HepG2 (cell line): Measurements from ENCODE around the gene TFPI. TPM values are rescaled to one million over a fixed set of nuclear protein-coding genes. Genes with fewer than 3 reads are reported as not detected.

Experiments
- ARID2 ChIP-seq: sonication (generic); formaldehyde crosslinking; IDR thresholded peaks from 2 replicates; pipeline ENCODE4 v1.8.1; 2022; ENCODE audit warnings: mild to moderate bottlenecking, missing genetic modification reagents, borderline replicate concordance
- CBFB ChIP-seq: sonication (generic); formaldehyde crosslinking; IDR thresholded peaks from 2 replicates; pipeline ENCODE4 v1.4.0; 2020; ENCODE audit warnings: missing genetic modification reagents
- CSRNP1 ChIP-seq: sonication (generic); formaldehyde crosslinking; IDR thresholded peaks from 2 replicates; pipeline ENCODE4 v1.8.1; 2023; ENCODE audit warnings: mild to moderate bottlenecking, missing genetic modification reagents
- DBP ChIP-seq: sonication (generic); formaldehyde crosslinking; IDR thresholded peaks from 2 replicates; pipeline ENCODE4 v1.4.0; 2020; ENCODE audit warnings: missing genetic modification reagents; ENCODE audit errors: not compliant biosample characterization
- DMAP1 ChIP-seq: IDR thresholded peaks from 2 replicates; pipeline ENCODE4 v1.6.1; 2016
- GATAD1 ChIP-seq: IDR thresholded peaks from 2 replicates; pipeline ENCODE4 v1.6.1; 2016; ENCODE audit warnings: missing genetic modification reagents, missing compliant biosample characterization
- HHEX ChIP-seq: IDR thresholded peaks from 2 replicates; pipeline ENCODE4 v1.6.1; 2016; ENCODE audit warnings: control low read depth
- IRF9 ChIP-seq: sonication (generic); formaldehyde crosslinking; IDR thresholded peaks from 2 replicates; pipeline ENCODE4 v1.8.0; 2022; ENCODE audit warnings: missing genetic modification reagents, mild to moderate bottlenecking, borderline replicate concordance
- MEF2D ChIP-seq: sonication (generic); formaldehyde crosslinking; IDR thresholded peaks from 2 replicates; pipeline ENCODE4 v1.5.1; 2020; ENCODE audit warnings: mild to moderate bottlenecking, missing genetic modification reagents
- MTF1 ChIP-seq: sonication (generic); formaldehyde crosslinking; IDR thresholded peaks from 2 replicates; pipeline ENCODE4 v1.5.0; 2020; ENCODE audit warnings: missing genetic modification reagents
- MYPOP ChIP-seq: sonication (generic); formaldehyde crosslinking; IDR thresholded peaks from 2 replicates; pipeline ENCODE4 v1.8.1; 2023; ENCODE audit warnings: mild to moderate bottlenecking, moderate library complexity, missing genetic modification reagents
- RBM22 ChIP-seq: fragments of 200-400 bp; formaldehyde crosslinking; optimal IDR thresholded peaks from 2 replicates; pipeline ENCODE3; 2017; ENCODE audit warnings: mild to moderate bottlenecking, low read length, moderate library complexity
- REST ChIP-seq, 2 experiments: IDR thresholded peaks; 2 replicates each; pipeline ENCODE4 v1.6.1; 2011 to 2012; ENCODE audit warnings: low read length in 2 of 2, borderline replicate concordance in 1 of 2, low read depth in 1 of 2, mild to moderate bottlenecking in 1 of 2, moderate library complexity in 1 of 2
- SIX1 ChIP-seq: sonication (generic); formaldehyde crosslinking; IDR thresholded peaks from 2 replicates; pipeline ENCODE4 v1.4.0; 2020; ENCODE audit warnings: missing genetic modification reagents, borderline replicate concordance
- TP53 ChIP-seq: sonication (generic); formaldehyde crosslinking; conservative IDR thresholded peaks from 2 replicates; pipeline ENCODE4 v1.4.0; 2020; ENCODE audit warnings: missing genetic modification reagents
- ZFP37 ChIP-seq: sonication (generic); formaldehyde crosslinking; IDR thresholded peaks from 2 replicates; pipeline ENCODE4 v1.4.0; 2020; ENCODE audit warnings: missing genetic modification reagents, borderline replicate concordance
- ZNF205 ChIP-seq: IDR thresholded peaks from 2 replicates; pipeline ENCODE4 v1.6.1; 2018; ENCODE audit warnings: missing biosample characterization, missing genetic modification reagents
- ZNF460 ChIP-seq: sonication (generic); formaldehyde crosslinking; IDR thresholded peaks from 2 replicates; pipeline ENCODE4 v1.5.1; 2020; ENCODE audit warnings: missing genetic modification reagents, mild to moderate bottlenecking, borderline replicate concordance
- ZNF484 ChIP-seq: sonication (generic); formaldehyde crosslinking; IDR thresholded peaks from 2 replicates; pipeline ENCODE4 v1.5.1; 2020; ENCODE audit warnings: mild to moderate bottlenecking, low read depth, missing genetic modification reagents, borderline replicate concordance
- ZNF616 ChIP-seq: sonication (generic); formaldehyde crosslinking; IDR thresholded peaks from 2 replicates; pipeline ENCODE4 v1.5.0; 2020; ENCODE audit warnings: low read depth, mild to moderate bottlenecking, missing genetic modification reagents
- polyA plus RNA-seq, 8 experiments: library from polyadenylated mRNA; depleted of rRNA in 3 of 8; stranded (reverse) in 7 of 8; unstranded in 1 of 8; fragments of >200 nt; fragmentation: Illumina TruSeq in 4 of 8; extraction: Trizol in 4 of 8; gene quantifications; 2 replicates each; pipeline versions ENCODE4 v1.2.1 to v1.2.3, GENCODE V29; 2011 to 2016; ENCODE audit warnings: low read depth in 4 of 8, missing spikeins in 1 of 8, mixed read lengths in 1 of 8; ENCODE audit not compliant: insufficient read depth in 1 of 8
- total RNA-seq, 5 experiments: library from RNA; depleted of rRNA; stranded (reverse); fragments of >200 nt; fragmentation: Illumina TruSeq; extraction: Trizol; gene quantifications; 2 replicates each; pipeline ENCODE4 v1.2.3, GENCODE V29; 2016; ENCODE audit warnings: low read depth in 1 of 5

Gene TFPI
- total and polyA plus RNA-seq, 2 of the 13 experiments (the other 11 are each of a cell fraction or from before 2014, with no cell fraction given) = 301 to 436 TPM

GRCh38 chr2:187541086-187542085 is 12.8 kb downstream of the TFPI start (continued):
- TF ChIP-seq IRF9 (CRISPR knock-in tag) (no peak; the same call in 1 of the 2 replicates), ZNF484 (CRISPR knock-in tag) (no peak), MEF2D (CRISPR knock-in tag) (peak; percentile 93), CBFB (peak; percentile 92), ZNF460 (CRISPR knock-in tag) (no peak), ZNF616 (CRISPR knock-in tag) (no peak), REST (IDR thresholded peaks at IDR 0.05; ENCODE audit: borderline replicate concordance in 1 of 2, low read depth in 1 of 2, low read length in 2 of 2) (peak in 1 of 2 experiments; percentile 81; a peak in 2 of 4 replicates), GATAD1 (peak; percentile 65), DBP (CRISPR knock-in tag) (peak; percentile 44), SIX1 (peak; percentile 82), TP53 (peak; percentile 88), ARID2 (peak; percentile 18; the same call in 1 of the 2 replicates), HHEX (CRISPR knock-in tag) (peak; percentile 98), ZFP37 (CRISPR knock-in tag) (peak; percentile 80; the same call in 1 of the 2 replicates), ZNF205 (CRISPR knock-in tag) (peak; percentile 89; the same call in 1 of the 2 replicates), DMAP1 (peak; percentile 59), CSRNP1 (CRISPR knock-in tag) (peak; percentile 54; the same call in 1 of the 2 replicates), MTF1 (CRISPR knock-in tag) (peak; percentile 66; the same call in 1 of the 2 replicates), RBM22 (peak; percentile 73), MYPOP (CRISPR knock-in tag) (peak; percentile 83; the same call in 1 of the 2 replicates)
